Esophagus muscularis mucosa (tissue), 4 donors: ENCODE results near the gene CD22.

Experiments
- EP300 ChIP-seq: sonication (generic); formaldehyde crosslinking; IDR thresholded peaks from one replicate; pipeline ENCODE4 v1.6.1; 2017; ENCODE audit warnings: antibody characterized with exemption
- POLR2A ChIP-seq: fragments of 450-650 bp; IDR thresholded peaks from one replicate; pipeline ENCODE4 v1.6.1; 2017; ENCODE audit warnings: antibody characterized with exemption, moderate library complexity, mild to moderate bottlenecking, low read depth
- POLR2AphosphoS5 ChIP-seq, 2 donors: sonication (generic); formaldehyde crosslinking; IDR thresholded peaks; one replicate each; pipeline ENCODE4 v1.6.1; 2017; ENCODE audit warnings: antibody characterized with exemption in 2 of 2
- TF ChIP-seq, protein P1 (sequence below), 3 experiments: fragments of 200-600 bp in 2 of 3; fragments of 450-650 bp in 1 of 3; sonication (generic) in 2 of 3; IDR thresholded peaks; one replicate each; pipeline ENCODE4 v1.5.1; 2017 to 2019; ENCODE audit warnings: antibody characterized with exemption in 3 of 3, mild to moderate bottlenecking in 2 of 3, moderate library complexity in 1 of 3

DNA sequence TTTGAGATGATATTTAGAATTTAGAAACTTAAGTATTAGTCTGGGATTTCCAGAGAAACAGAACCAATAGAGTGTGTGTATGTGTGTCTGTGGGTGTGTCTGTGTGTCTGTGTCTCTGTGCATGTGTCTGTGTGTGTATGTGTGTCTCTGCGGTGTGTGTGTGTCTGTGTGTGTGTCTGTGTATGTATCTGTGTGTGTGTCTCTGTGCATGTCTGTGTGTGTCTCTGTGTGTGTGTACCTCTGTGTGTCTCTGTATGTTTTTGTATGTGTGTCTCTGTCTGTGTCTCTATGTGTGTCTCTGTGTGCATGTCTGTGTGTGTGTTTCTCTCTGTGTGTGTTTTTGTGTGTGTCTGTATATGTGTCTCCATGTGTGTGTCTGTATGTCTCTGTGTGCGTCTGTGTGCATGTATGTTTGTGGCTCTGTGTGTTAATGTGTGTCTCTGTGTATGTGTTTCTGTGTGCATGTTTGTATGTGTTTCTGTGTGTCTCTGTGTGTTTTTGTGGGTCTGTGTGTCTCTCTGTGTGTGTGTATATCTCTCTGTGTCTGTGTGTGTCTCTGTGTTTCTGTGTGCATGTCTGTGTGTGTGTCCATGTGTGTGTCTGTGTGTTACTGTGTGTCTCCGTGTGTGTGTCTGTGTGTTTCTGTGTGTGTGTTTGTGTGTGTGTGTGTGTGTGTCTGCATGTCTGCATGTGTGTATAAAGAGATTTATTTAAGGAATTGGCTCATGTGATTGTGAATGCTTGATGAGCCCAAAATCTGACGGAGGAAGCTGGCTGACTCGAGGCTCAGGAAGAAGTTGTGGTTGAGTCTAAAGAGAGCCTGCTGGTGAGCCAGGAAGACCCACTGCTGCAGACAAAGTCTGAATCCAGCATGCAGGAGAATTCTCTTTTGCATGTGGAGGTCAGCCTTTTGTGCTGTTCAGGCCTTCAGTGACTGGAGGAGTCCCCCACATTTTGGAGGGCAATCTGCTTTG is 64.0 kb downstream of the CD22 start:
- TF ChIP-seq, protein P1, sequence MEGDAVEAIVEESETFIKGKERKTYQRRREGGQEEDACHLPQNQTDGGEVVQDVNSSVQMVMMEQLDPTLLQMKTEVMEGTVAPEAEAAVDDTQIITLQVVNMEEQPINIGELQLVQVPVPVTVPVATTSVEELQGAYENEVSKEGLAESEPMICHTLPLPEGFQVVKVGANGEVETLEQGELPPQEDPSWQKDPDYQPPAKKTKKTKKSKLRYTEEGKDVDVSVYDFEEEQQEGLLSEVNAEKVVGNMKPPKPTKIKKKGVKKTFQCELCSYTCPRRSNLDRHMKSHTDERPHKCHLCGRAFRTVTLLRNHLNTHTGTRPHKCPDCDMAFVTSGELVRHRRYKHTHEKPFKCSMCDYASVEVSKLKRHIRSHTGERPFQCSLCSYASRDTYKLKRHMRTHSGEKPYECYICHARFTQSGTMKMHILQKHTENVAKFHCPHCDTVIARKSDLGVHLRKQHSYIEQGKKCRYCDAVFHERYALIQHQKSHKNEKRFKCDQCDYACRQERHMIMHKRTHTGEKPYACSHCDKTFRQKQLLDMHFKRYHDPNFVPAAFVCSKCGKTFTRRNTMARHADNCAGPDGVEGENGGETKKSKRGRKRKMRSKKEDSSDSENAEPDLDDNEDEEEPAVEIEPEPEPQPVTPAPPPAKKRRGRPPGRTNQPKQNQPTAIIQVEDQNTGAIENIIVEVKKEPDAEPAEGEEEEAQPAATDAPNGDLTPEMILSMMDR (IDR thresholded peaks at IDR 0.05): no peak
- TF ChIP-seq EP300 (no peak), POLR2AphosphoS5 (IDR thresholded peaks at IDR 0.05) (no peak), POLR2A (no peak)
